Measurements from ENCODE around the gene KRTAP5-10.
"Not testable (repeated sequence)": the region's sequence is repeated elsewhere in the genome, so short reads cannot be mapped to it uniquely, and the experiment has no call there.

The KRTAP5-10 gene

GRCh38 chr11:71542879-71543777 lies 22.2 kb upstream of the KRTAP5-10 start:
- no peak for DNase-seq (ENCODE audit: low spot score)

- no peak for DNase-seq (ENCODE audit: low spot score)
Measured at GRCh38 chr11:71543866-71544265, 21.5 kb upstream of the KRTAP5-10 start.

GRCh38 chr11:71544525-71545214 lies 20.7 kb upstream of the KRTAP5-10 start:
- DNase-seq (ENCODE audit: low spot score), result no peak

GRCh38 chr11:71545405-71545966 lies 19.9 kb upstream of the KRTAP5-10 start:
- no peak for DNase-seq (ENCODE audit: low spot score)

- DNase-seq (ENCODE audit: low spot score), result no peak
Measured at GRCh38 chr11:71548120-71548519, 17.2 kb upstream of the KRTAP5-10 start, which contains the start of gene KRTAP5-9. Gene KRTAP5-9 (plus strand): TSS chr11:71548420. CDS start chr11:71548658, 238 bp downstream.

- no peak for DNase-seq (ENCODE audit: low spot score)
Measured at GRCh38 chr11:71548716-71549151, 16.6 kb upstream of the KRTAP5-10 start.

GRCh38 chr11:71551711-71552110 lies 13.7 kb upstream of the KRTAP5-10 start:
- DNase-seq (ENCODE audit: low spot score), result no peak

- DNase-seq (ENCODE audit: low spot score), result no peak
Measured at GRCh38 chr11:71554996-71555395, 10.4 kb upstream of the KRTAP5-10 start.

GRCh38 chr11:71555508-71555907 lies 9.9 kb upstream of the KRTAP5-10 start:
- no peak for DNase-seq (ENCODE audit: low spot score)

- no peak for DNase-seq (ENCODE audit: low spot score)
Measured at GRCh38 chr11:71556018-71556417, 9.3 kb upstream of the KRTAP5-10 start.

GRCh38 chr11:71557257-71557656 lies 8.1 kb upstream of the KRTAP5-10 start:
- DNase-seq (ENCODE audit: low spot score), result no peak

GRCh38 chr11:71558996-71559395 lies 6.4 kb upstream of the KRTAP5-10 start:
- peak; percentile 42 for DNase-seq (ENCODE audit: low spot score)

- no peak for DNase-seq (ENCODE audit: low spot score)
Measured at GRCh38 chr11:71562120-71562519, 3.2 kb upstream of the KRTAP5-10 start.

- DNase-seq (ENCODE audit: low spot score), result no peak
Measured at GRCh38 chr11:71563406-71563805, 2.0 kb upstream of the KRTAP5-10 start.

- DNase-seq (ENCODE audit: low spot score), result no peak
Measured at GRCh38 chr11:71564430-71564829, 933 bp upstream of the KRTAP5-10 start.

GRCh38 chr11:71566081-71566620 lies 788 bp downstream of the KRTAP5-10 start:
- DNase-seq (ENCODE audit: low spot score), result no peak

GRCh38 chr11:71566626-71567599 lies 1.6 kb downstream of the KRTAP5-10 start:
- not testable (repeated sequence) for DNase-seq (ENCODE audit: low spot score)

GRCh38 chr11:71567633-71568032 lies 2.3 kb downstream of the KRTAP5-10 start:
- not testable (repeated sequence) for DNase-seq (ENCODE audit: low spot score)

- no peak for DNase-seq (ENCODE audit: low spot score)
Measured at GRCh38 chr11:71568704-71569349, 3.5 kb downstream of the KRTAP5-10 start.

GRCh38 chr11:71571101-71571850 lies 5.9 kb downstream of the KRTAP5-10 start:
- not testable (repeated sequence) for DNase-seq (ENCODE audit: low spot score)

Measured in putamen (tissue), 1 donor.